ENCODE data around the gene ENOSF1.

Gene ENOSF1

GRCh38 chr18:671405-671804 lies 41.0 kb downstream of the ENOSF1 start:
- DNase-seq (ENCODE audit: low read depth), result no peak

GRCh38 chr18:670522-670921 lies 41.9 kb downstream of the ENOSF1 start:
- DNase-seq (ENCODE audit: low read depth), result no peak

GRCh38 chr18:669077-669476 lies 43.4 kb downstream of the ENOSF1 start:
- no peak for DNase-seq (ENCODE audit: low read depth)

- no peak for DNase-seq (ENCODE audit: low read depth)
Measured at GRCh38 chr18:668260-668659, 44.2 kb downstream of the ENOSF1 start.

- DNase-seq (ENCODE audit: low read depth), result no peak
Measured at GRCh38 chr18:666628-667027, 45.8 kb downstream of the ENOSF1 start.

GRCh38 chr18:666177-666576 lies 46.3 kb downstream of the ENOSF1 start:
- DNase-seq (ENCODE audit: low read depth), result no peak

- no peak for DNase-seq (ENCODE audit: low read depth)
Measured at GRCh38 chr18:662197-662596, 50.2 kb downstream of the ENOSF1 start.

- DNase-seq (ENCODE audit: low read depth), result no peak
Measured at GRCh38 chr18:659597-659996, 52.8 kb downstream of the ENOSF1 start.

GRCh38 chr18:658947-659533 lies 53.4 kb downstream of the ENOSF1 start:
- DNase-seq (ENCODE audit: low read depth), result no peak

GRCh38 chr18:658001-658946 lies 54.2 kb downstream of the ENOSF1 start:
- DNase-seq (ENCODE audit: low read depth), result peak; percentile 13

- no peak for DNase-seq (ENCODE audit: low read depth)
Measured at GRCh38 chr18:657311-658000, 55.0 kb downstream of the ENOSF1 start, which contains the start of gene TYMS. TSS of gene TYMS (plus strand) at chr18:657653. CDS start at chr18:657743, 90 bp downstream.

- DNase-seq (ENCODE audit: low read depth), result no peak
Measured at GRCh38 chr18:655445-655844, 57.0 kb downstream of the ENOSF1 start.

- DNase-seq (ENCODE audit: low read depth), result no peak
Measured at GRCh38 chr18:654601-655000, 57.8 kb downstream of the ENOSF1 start.

- no peak for DNase-seq (ENCODE audit: low read depth)
Measured at GRCh38 chr18:653512-653911, 58.9 kb downstream of the ENOSF1 start.

GRCh38 chr18:652131-652530 lies 60.3 kb downstream of the ENOSF1 start:
- no peak for DNase-seq (ENCODE audit: low read depth)

GRCh38 chr18:650428-650858 lies 62.0 kb downstream of the ENOSF1 start:
- DNase-seq (ENCODE audit: low read depth), result no peak

GRCh38 chr18:649341-649740 lies 63.1 kb downstream of the ENOSF1 start:
- no peak for DNase-seq (ENCODE audit: low read depth)

GRCh38 chr18:647304-647703 lies 65.1 kb downstream of the ENOSF1 start:
- DNase-seq (ENCODE audit: low read depth), result no peak

GRCh38 chr18:644395-645004 lies 67.9 kb downstream of the ENOSF1 start:
- no peak for DNase-seq (ENCODE audit: low read depth)

- no peak for DNase-seq (ENCODE audit: low read depth)
Measured at GRCh38 chr18:641224-641623, 71.2 kb downstream of the ENOSF1 start.

GRCh38 chr18:635171-635570 lies 77.3 kb downstream of the ENOSF1 start:
- no peak for DNase-seq (ENCODE audit: low read depth)

GRCh38 chr18:634551-635045 lies 77.8 kb downstream of the ENOSF1 start:
- no peak for DNase-seq (ENCODE audit: low read depth)

Data from stimulated activated CD8-positive, alpha-beta memory T cell treated with anti-CD3 and anti-CD28 coated beads, Interleukin-12 subunit alpha, Interleukin-12 subunit beta, amount 100 ng/mL, for 4 hours (primary cell).